Neutrophil (primary cell): ENCODE measurements around the gene TBC1D20.
A peak's percentile ranks its signal among the peaks of the same experiment; 100 is the strongest.

ENCODE experiments used
- H3K27ac ChIP-seq: fragments of 200-600 bp; sonication (generic); 2 replicates; pipeline ENCODE4 v1.5.1; 2016; ENCODE audit warnings: mild to moderate bottlenecking, moderate library complexity
- H3K27me3 ChIP-seq: fragments of 200-600 bp; sonication (generic); 2 replicates; pipeline ENCODE4 v1.6.0; 2016; ENCODE audit warnings: mild to moderate bottlenecking
- H3K36me3 ChIP-seq: fragments of 200-600 bp; sonication (generic); 2 replicates; pipeline ENCODE4 v1.5.1; 2017
- H3K4me1 ChIP-seq, 2 experiments: fragments of 200-600 bp in 1 of 2; sonication (generic) in 1 of 2; 1 replicate in 1 of 2; 2 replicates in 1 of 2; pipeline versions ENCODE4 v1.5.1 to v1.6.1; 2013 to 2016; ENCODE audit warnings: low read depth in 1 of 2, low read length in 1 of 2, mild to moderate bottlenecking in 1 of 2, moderate library complexity in 1 of 2; ENCODE audit not compliant: control insufficient read depth in 1 of 2, insufficient read depth in 1 of 2
- H3K4me3 ChIP-seq, 2 experiments: fragments of 200-600 bp in 1 of 2; sonication (generic) in 1 of 2; 1 replicate in 1 of 2; 2 replicates in 1 of 2; pipeline ENCODE4 v1.5.1; 2013 to 2016; ENCODE audit warnings: low read depth in 1 of 2, low read length in 1 of 2, mild to moderate bottlenecking in 1 of 2, moderate library complexity in 1 of 2
- H3K9me3 ChIP-seq: fragments of 200-600 bp; sonication (generic); 2 replicates; pipeline ENCODE4 v1.5.1; 2016
- TF ChIP-seq, protein P1 (sequence below): fragments of 200-600 bp; sonication (generic); IDR thresholded peaks from 2 replicates; pipeline ENCODE4 v1.5.1; 2016; ENCODE audit warnings: antibody characterized with exemption

The TBC1D20 gene

DNA sequence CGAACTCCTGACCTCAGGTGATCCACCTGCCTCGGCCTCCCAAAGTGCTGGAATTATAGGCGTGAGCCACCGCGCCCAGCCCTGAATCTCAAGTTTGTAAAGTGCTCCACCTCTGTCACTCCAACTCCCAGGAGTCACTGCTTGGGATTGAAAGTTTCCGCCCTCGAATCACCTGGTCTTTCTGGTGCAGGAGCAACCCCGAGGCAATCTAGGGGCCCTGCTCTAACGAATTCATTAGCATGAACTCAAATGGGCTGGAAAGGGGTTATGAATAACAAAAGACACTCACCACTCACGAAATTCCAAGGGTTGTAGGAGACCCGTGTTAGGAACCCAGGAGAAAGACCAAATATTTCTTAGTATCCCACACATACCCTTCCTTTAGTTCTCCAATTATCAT, 28.1 kb downstream of the TBC1D20 start:
- H3K27me3 ChIP-seq, result no peaks in the 10 kb centered on the region
- peaks cover 71% of the 10 kb centered on the region for H3K36me3 ChIP-seq
- no peaks in the 10 kb centered on the region for H3K9me3 ChIP-seq
- H3K27ac ChIP-seq, result no peak overlapping the region
- no peak overlapping the region for H3K4me3 ChIP-seq
- peaks cover 22 to 28% of the 10 kb centered on the region in 2 experiments for H3K4me1 ChIP-seq
- TF ChIP-seq, protein P1, sequence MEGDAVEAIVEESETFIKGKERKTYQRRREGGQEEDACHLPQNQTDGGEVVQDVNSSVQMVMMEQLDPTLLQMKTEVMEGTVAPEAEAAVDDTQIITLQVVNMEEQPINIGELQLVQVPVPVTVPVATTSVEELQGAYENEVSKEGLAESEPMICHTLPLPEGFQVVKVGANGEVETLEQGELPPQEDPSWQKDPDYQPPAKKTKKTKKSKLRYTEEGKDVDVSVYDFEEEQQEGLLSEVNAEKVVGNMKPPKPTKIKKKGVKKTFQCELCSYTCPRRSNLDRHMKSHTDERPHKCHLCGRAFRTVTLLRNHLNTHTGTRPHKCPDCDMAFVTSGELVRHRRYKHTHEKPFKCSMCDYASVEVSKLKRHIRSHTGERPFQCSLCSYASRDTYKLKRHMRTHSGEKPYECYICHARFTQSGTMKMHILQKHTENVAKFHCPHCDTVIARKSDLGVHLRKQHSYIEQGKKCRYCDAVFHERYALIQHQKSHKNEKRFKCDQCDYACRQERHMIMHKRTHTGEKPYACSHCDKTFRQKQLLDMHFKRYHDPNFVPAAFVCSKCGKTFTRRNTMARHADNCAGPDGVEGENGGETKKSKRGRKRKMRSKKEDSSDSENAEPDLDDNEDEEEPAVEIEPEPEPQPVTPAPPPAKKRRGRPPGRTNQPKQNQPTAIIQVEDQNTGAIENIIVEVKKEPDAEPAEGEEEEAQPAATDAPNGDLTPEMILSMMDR, result no peak

DNA sequence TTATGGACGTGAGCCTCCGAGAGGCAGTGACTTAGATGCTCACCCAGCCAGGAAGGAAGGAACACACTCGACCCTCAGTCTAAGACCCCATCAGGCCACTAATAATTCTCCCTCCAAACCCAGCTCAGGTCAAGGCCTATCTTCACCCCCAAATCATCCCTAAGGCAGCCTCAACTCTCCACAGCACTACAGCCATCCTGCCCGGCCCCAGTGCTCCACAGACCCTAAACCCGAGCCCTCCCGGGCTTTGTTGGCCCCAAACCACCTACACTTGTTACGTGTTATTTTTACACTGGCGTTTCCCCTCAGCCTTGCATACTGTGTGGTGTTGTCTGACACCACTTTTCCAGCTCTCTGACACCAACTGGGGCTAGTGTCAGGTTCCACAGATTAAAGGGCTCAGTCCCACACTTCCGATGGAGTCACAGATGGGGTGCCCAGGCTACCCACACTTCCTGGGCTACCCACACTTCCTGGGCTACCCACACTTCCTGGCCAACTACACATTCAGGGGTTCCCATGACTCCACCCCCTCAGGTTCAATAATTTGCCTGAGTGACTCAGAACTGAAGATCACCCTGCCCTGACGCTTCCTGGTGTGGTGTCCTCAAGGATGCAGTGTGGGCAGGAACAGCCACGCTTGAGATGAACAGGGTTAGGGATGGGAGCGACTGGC, 28.9 kb downstream of the TBC1D20 start:
- no peaks in the 10 kb centered on the region for H3K27me3 ChIP-seq
- H3K9me3 ChIP-seq, result no peaks in the 10 kb centered on the region
- TF ChIP-seq, protein P1, result no peak
- H3K27ac ChIP-seq, result peak overlapping the region; percentile 33
- H3K36me3 ChIP-seq, result peaks cover 79% of the 10 kb centered on the region
- H3K4me3 ChIP-seq, result no peak overlapping the region
- H3K4me1 ChIP-seq, result peaks cover 15 to 20% of the 10 kb centered on the region in 2 experiments

DNA sequence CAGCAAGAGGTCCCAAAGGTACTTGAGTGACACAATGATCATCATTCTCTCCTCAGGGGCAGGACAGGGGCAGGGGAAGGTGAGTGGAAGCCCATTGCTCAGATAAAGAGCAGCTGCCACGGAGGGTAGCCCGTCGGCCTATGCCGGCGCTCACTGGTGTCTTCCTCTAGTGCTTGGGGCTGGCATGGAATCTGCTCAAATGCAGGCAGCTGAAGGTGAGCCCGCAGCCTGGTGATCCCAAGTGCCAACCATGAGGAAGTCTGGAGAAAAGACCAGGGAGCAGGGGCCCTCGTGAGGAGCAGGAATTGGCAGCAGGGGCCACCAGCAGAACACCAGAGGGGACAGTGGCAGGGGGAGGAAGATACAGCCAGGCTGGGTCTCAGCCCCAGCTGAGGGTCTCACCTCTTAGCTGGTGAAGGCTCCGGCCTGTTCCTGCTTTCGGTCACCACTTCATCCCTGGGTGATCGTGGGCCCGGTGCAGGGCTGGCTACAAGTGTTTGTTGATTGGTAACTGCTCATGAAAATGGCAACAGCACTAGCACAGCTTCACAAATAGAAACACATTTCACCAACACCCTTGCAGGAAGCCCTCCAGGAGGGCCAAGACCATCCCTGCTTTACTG, 29.5 kb downstream of the TBC1D20 start:
- Histone ChIP-seq H3K27ac (peak overlapping the region; percentile 33), H3K4me3 (no peak overlapping the region), H3K36me3 (peaks cover 85% of the 10 kb centered on the region), H3K27me3 (no peaks in the 10 kb centered on the region), H3K9me3 (no peaks in the 10 kb centered on the region), H3K4me1 (peaks cover 8 to 14% of the 10 kb centered on the region in 2 experiments)
- TF ChIP-seq, protein P1, result no peak

DNA sequence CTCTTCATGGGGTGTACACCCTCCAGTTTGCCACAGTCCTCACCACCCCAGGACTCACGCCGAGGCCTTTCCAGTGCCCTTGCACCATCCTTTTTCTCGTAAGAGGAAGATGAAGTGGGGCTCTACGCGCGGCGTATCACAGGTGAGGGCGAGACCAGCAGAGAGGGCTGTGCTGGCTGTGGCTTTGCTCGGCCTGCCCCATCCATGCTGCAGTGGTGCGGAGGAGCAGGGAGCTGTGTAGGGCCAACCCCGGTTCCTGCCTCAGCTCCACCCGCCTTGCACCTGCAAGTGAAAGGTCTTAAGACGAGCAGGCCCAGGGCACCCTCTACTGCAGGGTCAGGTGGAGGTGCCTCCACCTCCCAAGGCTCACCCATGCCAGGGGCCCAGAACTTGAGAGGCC, 30.1 kb downstream of the TBC1D20 start:
- Histone ChIP-seq H3K27me3 (no peaks in the 10 kb centered on the region), H3K27ac (peak overlapping the region; percentile 35), H3K36me3 (peaks cover 91% of the 10 kb centered on the region), H3K9me3 (no peaks in the 10 kb centered on the region), H3K4me3 (no peak overlapping the region), H3K4me1 (peaks cover 2 to 8% of the 10 kb centered on the region in 2 experiments)
- TF ChIP-seq, protein P1, result no peak

DNA sequence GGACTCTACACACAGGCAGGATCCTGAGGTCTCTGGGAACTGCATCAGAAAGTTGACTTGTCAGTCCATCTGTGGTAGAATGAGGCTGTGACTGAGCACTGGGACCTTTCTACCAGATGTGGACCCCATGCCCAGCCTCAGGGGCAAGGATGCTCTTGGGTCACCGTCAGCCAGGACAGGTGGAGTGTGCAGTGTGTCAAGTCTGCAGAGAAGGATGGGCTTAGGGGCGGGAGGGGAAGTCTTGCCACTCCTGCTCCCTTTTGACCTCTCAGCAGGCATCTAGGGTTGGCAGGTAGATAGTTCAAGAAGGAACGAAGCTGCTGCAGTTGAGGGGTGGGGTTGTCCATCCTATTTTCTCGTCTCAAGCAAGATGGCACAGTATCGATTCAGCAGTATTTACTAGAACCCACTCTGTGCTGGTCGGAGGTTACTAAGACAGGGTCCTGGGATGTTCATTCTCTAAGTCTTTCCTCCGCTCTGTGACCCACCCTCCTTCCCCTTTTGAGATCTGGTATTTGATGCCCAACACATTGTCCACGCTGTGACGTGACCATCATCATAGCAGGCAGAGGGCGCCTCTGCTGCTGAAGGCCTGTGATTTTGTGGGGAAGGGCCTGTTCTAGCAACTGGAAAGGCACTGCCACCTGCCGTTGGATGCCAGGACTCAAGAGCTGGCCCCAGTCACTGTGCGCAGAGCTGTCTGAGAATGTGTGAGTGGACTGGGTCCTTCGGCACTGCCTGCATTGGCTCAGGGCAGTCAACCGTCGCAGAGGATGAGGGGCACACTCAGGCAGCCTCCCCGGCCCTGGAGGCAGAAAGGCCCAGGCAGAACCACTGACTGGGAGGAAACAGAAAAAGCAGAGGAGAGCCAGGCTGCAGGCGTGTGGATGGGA, 31.1 kb downstream of the TBC1D20 start:
- Histone ChIP-seq H3K27ac (peak overlapping the region; percentile 35), H3K4me1 (peaks cover 0 to 5% of the 10 kb centered on the region in 2 experiments), H3K4me3 (no peak overlapping the region), H3K9me3 (no peaks in the 10 kb centered on the region), H3K27me3 (no peaks in the 10 kb centered on the region), H3K36me3 (peaks cover 93% of the 10 kb centered on the region)
- TF ChIP-seq, protein P1, result no peak
